ENCODE results near the gene NEU1.

GRCh38 chr6:31814677-31815024, 48.0 kb downstream of the NEU1 start:
- TF ChIP-seq CTCF (IDR thresholded peaks at IDR 0.05) (no peak), POLR2A (IDR thresholded peaks at IDR 0.05) (peak; percentile 37 to 92)
